Astrocyte of the cerebellum (primary cell): ENCODE measurements around the gene STXBP6.

ENCODE experiments used
- DNase-seq: peaks from one replicate; pipeline ENCODE4 v3.0.0-alpha.2; 2011; ENCODE audit warnings: low read depth
- H3K4me3 ChIP-seq: 2 replicates; pipeline ENCODE4 v1.5.1; 2011; ENCODE audit warnings: mild to moderate bottlenecking, low read depth, low read length, moderate library complexity
- CTCF ChIP-seq: IDR thresholded peaks from 2 replicates; pipeline ENCODE4 v1.5.1; 2012; ENCODE audit warnings: low read length, low read depth, moderate library complexity, mild to moderate bottlenecking; ENCODE audit errors: missing control alignments
- in situ Hi-C: cut with HindIII; loops from 2 replicates; pipeline ENCODE4 v1.10.0; 2017; ENCODE audit warnings: low sequenced_read_pairs

The STXBP6 gene

GRCh38 chr14:24883576-24883975 is 166.4 kb downstream of the STXBP6 start:
- in situ Hi-C loops = no loop called here
- no peak for TF ChIP-seq CTCF
- no peak for DNase-seq

DNA sequence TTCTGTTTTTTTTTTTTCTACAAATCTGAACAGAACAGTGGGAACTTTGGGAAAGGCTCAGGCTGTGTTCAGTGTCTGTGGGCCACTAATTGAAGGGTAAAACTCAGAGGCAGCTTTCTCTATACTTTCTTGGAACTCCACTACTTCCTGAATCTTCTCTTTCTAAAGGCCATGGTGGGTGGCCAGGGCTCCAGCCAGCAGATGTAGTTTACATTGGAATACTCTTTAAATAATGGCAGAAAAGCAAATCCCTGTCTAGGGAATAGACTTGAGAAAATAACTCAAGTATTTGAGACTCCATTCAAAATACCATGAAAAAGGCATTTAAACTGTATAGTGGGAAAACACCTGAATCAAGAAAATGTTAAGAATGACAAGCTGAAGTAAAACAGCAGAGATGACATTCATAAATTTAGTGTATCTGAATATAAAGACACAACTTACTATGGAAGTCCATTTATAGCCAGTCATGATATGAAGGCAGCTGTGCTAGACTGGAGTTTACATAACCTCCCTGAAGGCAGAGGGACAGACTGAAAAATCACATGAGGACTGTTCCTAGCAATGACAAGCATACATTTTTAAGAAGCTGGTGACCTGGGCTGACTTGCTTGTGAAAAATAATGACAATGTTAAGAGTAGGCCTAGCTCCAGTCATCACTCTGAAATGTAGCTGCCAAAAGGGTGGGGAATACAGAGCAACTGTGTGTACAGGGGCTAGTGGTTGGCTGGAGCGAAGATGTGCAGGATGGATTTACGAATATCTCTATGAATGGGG is 168.6 kb downstream of the STXBP6 start:
- in situ Hi-C loops = no loop called here
- H3K4me3 ChIP-seq = no peak overlapping the region
- no peak for TF ChIP-seq CTCF
- DNase-seq = no peak

More at GRCh38 chr14:24883576-24883975, 166.4 kb downstream of the STXBP6 start:
- H3K4me3 ChIP-seq = no peak overlapping the region

- in situ Hi-C loops = no loop called here
- TF ChIP-seq CTCF = no peak
- DNase-seq = no peak
- no peak overlapping the region for H3K4me3 ChIP-seq
Observed at GRCh38 chr14:24880689-24881088, 169.3 kb downstream of the STXBP6 start.

DNA sequence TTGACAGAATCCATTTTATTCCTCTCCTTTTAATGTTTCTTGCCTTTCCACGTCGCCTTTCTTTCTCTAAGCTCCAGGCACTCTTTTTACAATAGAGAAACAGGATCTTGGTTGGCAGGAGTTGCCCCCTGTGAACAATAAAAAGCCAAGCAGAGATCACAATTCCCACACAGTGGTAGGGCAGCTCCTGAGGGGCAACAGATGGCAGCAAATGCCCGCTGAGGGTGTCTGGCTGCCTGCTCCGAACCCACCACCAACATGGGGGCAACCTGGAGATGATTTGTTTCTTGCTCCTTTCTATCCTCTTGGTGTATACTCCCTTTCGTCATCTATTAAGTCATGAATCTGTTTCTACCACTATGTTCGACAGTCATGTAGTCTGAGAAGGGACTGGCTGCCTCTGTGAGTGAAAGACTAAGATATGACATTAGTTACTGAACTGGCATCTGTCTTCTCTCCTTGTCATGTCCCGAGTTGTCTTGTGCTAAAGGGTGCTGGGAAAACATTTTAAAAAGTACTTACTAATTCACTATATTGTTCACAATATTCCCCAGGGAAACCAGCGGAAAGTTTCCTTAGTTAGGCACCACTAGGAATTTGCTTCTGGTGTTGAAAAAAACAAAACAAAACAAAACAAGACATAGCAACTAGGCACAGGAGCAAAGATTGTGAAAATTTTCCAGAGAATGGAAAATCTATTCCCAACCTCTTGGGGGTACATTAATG is 170.1 kb downstream of the STXBP6 start:
- in situ Hi-C loops = no loop called here
- DNase-seq = no peak
- TF ChIP-seq CTCF = no peak
- H3K4me3 ChIP-seq = no peak overlapping the region

GRCh38 chr14:24876996-24877395 is 173.0 kb downstream of the STXBP6 start:
- no peak for DNase-seq
- no peak for TF ChIP-seq CTCF
- H3K4me3 ChIP-seq = no peak overlapping the region
- in situ Hi-C loops = no loop called here

GRCh38 chr14:24875991-24876878 is 173.7 kb downstream of the STXBP6 start:
- no peak overlapping the region for H3K4me3 ChIP-seq
- TF ChIP-seq CTCF = no peak
- in situ Hi-C loops = no loop called here
- no peak for DNase-seq
